Measurements from ENCODE around the gene OR6Q1. TPM values are rescaled to one million over a fixed set of nuclear protein-coding genes. Genes with fewer than 3 reads are reported as not detected.

OR6Q1 gene, protein sequence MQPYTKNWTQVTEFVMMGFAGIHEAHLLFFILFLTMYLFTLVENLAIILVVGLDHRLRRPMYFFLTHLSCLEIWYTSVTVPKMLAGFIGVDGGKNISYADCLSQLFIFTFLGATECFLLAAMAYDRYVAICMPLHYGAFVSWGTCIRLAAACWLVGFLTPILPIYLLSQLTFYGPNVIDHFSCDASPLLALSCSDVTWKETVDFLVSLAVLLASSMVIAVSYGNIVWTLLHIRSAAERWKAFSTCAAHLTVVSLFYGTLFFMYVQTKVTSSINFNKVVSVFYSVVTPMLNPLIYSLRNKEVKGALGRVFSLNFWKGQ
- total RNA-seq (2014; rRNA removed; shearing (Covaris generic)) = not detected in 2 replicates
- not detected in 2 replicates for polyA plus RNA-seq (2016; fragmentation: Nextera tagmentation; extraction: Ambion mirVana)
- long read RNA-seq = 0 reads

DNA sequence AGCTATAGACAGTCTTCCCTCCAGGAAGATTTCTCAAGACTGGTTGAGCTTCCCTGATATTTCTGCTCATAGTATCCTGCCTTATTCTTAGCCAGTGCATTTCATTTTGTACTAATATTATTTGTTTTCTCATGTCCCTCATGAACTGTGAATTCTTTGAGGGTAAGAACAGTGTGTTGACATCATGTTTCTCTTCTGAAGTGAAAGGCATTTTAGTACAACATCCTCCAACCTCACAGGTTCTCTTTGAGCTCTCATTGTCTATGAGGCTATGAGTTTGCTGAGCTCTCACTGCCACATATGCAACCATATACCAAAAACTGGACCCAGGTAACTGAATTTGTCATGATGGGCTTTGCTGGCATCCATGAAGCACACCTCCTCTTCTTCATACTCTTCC, at the start of gene OR6Q1:
TSS of gene OR6Q1 (plus strand) at position 301 of the 400 bp plus-strand sequence. CDS start at position 301, 0 bp downstream.
- H3K9me2 ChIP-seq (ENCODE audit: insufficient read depth) = no peaks in the 10 kb centered on the region; the same call in 1 of the 2 replicates
- Mint-ChIP-seq H3K9me3 (peaks cover 15% of the 10 kb centered on the region), H3K4me1 (no peaks in the 10 kb centered on the region), H3K36me3 (ENCODE audit: low read depth) (no peaks in the 10 kb centered on the region), H3K27me3 (ENCODE audit: insufficient read depth, low read depth, poor library complexity) (peaks cover 2% of the 10 kb centered on the region), H3K27ac (no peak within 1 kb of the TSS), H3K4me3 (no peak within 1 kb of the TSS)
- DNase-seq (ENCODE audit: low spot score) (no peak), ATAC-seq (no peak)
- no peaks in the 10 kb centered on the region for H3K36me3 ChIP-seq (ENCODE audit: insufficient read depth)
- H3K4me2 ChIP-seq = no peak within 1 kb of the TSS
- no peak within 1 kb of the TSS for H3K27ac ChIP-seq (ENCODE audit: low read depth)
- H3F3A ChIP-seq (replicated peaks; ENCODE audit: low read depth) = no peaks in the 10 kb centered on the region
- H3K27me3 ChIP-seq (ENCODE audit: insufficient read depth) = no peaks in the 10 kb centered on the region
- no peak within 1 kb of the TSS for H3K4me3 ChIP-seq
- no peaks in the 10 kb centered on the region for H3K4me1 ChIP-seq (ENCODE audit: insufficient read depth)
- no peaks in the 10 kb centered on the region for H3K79me2 ChIP-seq (replicated peaks; ENCODE audit: insufficient read depth)
- no peaks in the 10 kb centered on the region for H4K20me1 ChIP-seq (replicated peaks; ENCODE audit: insufficient read depth)
- TF ChIP-seq, protein P1, sequence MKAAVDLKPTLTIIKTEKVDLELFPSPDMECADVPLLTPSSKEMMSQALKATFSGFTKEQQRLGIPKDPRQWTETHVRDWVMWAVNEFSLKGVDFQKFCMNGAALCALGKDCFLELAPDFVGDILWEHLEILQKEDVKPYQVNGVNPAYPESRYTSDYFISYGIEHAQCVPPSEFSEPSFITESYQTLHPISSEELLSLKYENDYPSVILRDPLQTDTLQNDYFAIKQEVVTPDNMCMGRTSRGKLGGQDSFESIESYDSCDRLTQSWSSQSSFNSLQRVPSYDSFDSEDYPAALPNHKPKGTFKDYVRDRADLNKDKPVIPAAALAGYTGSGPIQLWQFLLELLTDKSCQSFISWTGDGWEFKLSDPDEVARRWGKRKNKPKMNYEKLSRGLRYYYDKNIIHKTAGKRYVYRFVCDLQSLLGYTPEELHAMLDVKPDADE (IDR thresholded peaks at IDR 0.05) = no peak
- TF ChIP-seq STAT1 (IDR thresholded peaks at IDR 0.05; ENCODE audit: unreplicated experiment) (no peak), CREB1 (CRISPR knock-in tag; IDR thresholded peaks at IDR 0.05; ENCODE audit: low read depth) (no peak), EZH2 (IDR thresholded peaks at IDR 0.05; ENCODE audit: low read depth, unreplicated experiment) (no peak), ZNF114 (CRISPR knock-in tag; IDR thresholded peaks at IDR 0.05) (no peak), ZNF331 (CRISPR knock-in tag; IDR thresholded peaks at IDR 0.05; ENCODE audit: low read depth) (no peak), JUNB (IDR thresholded peaks at IDR 0.05; ENCODE audit: unreplicated experiment) (no peak)
- TF ChIP-seq, protein P2, sequence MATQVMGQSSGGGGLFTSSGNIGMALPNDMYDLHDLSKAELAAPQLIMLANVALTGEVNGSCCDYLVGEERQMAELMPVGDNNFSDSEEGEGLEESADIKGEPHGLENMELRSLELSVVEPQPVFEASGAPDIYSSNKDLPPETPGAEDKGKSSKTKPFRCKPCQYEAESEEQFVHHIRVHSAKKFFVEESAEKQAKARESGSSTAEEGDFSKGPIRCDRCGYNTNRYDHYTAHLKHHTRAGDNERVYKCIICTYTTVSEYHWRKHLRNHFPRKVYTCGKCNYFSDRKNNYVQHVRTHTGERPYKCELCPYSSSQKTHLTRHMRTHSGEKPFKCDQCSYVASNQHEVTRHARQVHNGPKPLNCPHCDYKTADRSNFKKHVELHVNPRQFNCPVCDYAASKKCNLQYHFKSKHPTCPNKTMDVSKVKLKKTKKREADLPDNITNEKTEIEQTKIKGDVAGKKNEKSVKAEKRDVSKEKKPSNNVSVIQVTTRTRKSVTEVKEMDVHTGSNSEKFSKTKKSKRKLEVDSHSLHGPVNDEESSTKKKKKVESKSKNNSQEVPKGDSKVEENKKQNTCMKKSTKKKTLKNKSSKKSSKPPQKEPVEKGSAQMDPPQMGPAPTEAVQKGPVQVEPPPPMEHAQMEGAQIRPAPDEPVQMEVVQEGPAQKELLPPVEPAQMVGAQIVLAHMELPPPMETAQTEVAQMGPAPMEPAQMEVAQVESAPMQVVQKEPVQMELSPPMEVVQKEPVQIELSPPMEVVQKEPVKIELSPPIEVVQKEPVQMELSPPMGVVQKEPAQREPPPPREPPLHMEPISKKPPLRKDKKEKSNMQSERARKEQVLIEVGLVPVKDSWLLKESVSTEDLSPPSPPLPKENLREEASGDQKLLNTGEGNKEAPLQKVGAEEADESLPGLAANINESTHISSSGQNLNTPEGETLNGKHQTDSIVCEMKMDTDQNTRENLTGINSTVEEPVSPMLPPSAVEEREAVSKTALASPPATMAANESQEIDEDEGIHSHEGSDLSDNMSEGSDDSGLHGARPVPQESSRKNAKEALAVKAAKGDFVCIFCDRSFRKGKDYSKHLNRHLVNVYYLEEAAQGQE (IDR thresholded peaks at IDR 0.05; ENCODE audit: unreplicated experiment) = no peak
- TF ChIP-seq, protein P3, sequence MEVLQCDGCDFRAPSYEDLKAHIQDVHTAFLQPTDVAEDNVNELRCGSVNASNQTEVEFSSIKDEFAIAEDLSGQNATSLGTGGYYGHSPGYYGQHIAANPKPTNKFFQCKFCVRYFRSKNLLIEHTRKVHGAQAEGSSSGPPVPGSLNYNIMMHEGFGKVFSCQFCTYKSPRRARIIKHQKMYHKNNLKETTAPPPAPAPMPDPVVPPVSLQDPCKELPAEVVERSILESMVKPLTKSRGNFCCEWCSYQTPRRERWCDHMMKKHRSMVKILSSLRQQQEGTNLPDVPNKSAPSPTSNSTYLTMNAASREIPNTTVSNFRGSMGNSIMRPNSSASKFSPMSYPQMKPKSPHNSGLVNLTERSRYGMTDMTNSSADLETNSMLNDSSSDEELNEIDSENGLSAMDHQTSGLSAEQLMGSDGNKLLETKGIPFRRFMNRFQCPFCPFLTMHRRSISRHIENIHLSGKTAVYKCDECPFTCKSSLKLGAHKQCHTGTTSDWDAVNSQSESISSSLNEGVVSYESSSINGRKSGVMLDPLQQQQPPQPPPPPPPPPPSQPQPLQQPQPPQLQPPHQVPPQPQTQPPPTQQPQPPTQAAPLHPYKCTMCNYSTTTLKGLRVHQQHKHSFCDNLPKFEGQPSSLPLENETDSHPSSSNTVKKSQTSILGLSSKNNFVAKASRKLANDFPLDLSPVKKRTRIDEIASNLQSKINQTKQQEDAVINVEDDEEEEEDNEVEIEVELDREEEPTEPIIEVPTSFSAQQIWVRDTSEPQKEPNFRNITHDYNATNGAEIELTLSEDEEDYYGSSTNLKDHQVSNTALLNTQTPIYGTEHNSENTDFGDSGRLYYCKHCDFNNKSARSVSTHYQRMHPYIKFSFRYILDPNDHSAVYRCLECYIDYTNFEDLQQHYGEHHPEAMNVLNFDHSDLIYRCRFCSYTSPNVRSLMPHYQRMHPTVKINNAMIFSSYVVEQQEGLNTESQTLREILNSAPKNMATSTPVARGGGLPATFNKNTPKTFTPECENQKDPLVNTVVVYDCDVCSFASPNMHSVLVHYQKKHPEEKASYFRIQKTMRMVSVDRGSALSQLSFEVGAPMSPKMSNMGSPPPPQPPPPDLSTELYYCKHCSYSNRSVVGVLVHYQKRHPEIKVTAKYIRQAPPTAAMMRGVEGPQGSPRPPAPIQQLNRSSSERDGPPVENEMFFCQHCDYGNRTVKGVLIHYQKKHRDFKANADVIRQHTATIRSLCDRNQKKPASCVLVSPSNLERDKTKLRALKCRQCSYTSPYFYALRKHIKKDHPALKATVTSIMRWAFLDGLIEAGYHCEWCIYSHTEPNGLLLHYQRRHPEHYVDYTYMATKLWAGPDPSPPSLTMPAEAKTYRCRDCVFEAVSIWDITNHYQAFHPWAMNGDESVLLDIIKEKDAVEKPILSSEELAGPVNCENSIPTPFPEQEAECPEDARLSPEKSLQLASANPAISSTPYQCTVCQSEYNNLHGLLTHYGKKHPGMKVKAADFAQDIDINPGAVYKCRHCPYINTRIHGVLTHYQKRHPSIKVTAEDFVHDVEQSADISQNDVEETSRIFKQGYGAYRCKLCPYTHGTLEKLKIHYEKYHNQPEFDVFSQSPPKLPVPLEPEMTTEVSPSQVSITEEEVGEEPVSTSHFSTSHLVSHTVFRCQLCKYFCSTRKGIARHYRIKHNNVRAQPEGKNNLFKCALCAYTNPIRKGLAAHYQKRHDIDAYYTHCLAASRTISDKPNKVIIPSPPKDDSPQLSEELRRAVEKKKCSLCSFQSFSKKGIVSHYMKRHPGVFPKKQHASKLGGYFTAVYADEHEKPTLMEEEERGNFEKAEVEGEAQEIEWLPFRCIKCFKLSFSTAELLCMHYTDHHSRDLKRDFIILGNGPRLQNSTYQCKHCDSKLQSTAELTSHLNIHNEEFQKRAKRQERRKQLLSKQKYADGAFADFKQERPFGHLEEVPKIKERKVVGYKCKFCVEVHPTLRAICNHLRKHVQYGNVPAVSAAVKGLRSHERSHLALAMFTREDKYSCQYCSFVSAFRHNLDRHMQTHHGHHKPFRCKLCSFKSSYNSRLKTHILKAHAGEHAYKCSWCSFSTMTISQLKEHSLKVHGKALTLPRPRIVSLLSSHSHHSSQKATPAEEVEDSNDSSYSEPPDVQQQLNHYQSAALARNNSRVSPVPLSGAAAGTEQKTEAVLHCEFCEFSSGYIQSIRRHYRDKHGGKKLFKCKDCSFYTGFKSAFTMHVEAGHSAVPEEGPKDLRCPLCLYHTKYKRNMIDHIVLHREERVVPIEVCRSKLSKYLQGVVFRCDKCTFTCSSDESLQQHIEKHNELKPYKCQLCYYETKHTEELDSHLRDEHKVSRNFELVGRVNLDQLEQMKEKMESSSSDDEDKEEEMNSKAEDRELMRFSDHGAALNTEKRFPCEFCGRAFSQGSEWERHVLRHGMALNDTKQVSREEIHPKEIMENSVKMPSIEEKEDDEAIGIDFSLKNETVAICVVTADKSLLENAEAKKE (CRISPR knock-in tag; IDR thresholded peaks at IDR 0.05) = no peak
- H2AFZ ChIP-seq = no peak within 1 kb of the TSS

Data from GM23338 (cell line).